ENCODE measurements around the gene HAUS3. TPM values are rescaled to one million over a fixed set of nuclear protein-coding genes. Genes with fewer than 3 reads are reported as not detected.
"Not testable (repeated sequence)": the region's sequence is repeated elsewhere in the genome, so short reads cannot be mapped to it uniquely, and the experiment has no call there.

Gene HAUS3
- polyA plus RNA-seq, 1 donor, result 13.7 TPM

DNA sequence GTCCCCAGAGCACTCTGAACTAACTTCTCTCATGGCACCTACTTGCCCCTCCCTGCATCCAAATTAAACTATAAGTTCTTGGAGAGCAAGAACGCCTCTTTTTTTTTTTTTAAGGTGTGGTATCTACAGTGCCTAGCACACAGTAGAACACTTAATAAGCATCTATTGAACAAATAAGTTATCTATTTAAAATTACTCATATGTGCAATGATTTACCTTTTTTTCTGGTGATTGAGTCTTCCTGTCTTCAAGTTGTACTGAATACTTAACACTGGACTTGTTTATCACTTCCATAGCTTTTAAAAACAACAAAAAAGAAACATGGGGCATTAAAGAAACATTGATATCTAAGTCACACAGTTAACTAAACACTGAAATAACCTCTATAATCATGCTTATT is 29.1 kb downstream of the HAUS3 start:
- DNase-seq, result no peak

DNA sequence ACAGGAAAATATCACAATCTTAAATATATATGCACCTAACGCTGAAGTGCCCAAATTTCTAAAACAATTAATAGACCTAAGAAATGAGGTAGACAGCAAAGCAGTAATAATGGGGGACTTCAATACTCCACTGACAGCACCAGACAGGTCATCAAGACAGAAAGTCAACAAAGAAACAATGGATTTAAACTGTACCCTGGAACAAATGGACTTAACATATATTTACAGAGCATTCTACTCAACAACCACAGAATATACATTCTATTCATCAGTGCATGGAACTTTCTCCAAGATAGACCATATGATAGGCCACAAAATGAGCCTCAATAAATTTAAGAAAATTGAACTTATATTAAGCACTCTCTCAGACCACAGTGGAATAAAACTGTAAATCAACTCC is 39.1 kb downstream of the HAUS3 start:
- not testable (repeated sequence) for DNase-seq

DNA sequence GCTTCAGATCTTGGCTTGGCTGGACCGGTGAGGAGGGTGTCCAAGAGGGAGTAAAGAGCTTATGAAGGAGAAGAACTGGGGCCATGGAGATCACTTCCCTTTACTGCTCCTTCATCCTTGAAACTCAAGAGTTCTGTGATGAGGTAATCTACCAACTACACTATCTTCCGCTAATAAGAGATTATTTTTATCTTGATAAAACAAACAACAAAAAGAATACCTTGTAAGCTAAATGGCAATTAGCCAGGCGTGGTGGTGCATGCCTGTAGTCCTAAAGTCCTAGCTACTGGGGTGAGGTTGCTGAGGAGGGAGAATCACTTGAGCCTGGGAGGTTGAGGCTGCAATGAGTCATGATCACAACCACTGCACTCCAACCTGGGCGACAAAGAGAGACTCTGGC is 47.4 kb downstream of the HAUS3 start:
- no peak for DNase-seq

DNA sequence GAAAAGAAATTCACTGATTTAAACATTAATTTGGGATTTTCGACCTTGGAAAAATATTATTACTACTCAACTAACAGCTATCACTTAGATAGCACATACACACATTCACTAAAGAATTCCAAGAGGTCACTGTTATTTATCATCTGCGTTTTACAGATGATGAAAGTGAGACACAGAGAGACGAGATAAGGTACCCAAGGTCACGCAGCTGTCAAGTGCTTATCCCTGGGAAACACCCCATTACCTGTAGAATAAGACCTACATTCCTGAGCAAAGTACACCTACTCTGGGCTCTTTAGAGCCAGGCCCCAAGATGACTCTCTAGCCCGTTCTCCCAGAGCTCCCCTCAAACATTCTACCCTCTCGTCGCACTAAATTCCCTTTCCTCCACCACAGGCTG is 48.6 kb downstream of the HAUS3 start:
- no peak for DNase-seq

DNA sequence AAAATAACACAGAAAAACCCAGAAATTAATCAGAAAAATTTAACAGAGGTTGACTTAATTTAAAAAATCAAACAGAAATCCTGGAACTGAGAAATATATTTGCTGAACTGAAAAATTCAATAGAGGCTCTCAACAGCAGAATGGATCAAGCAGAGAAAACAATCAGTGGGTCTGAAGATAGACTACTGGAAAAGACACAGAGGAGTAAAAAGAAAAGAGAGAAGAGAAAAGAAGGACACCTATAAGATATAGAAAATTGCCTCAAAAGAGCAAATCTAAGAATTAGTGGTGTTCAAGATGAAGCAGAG is 55.1 kb downstream of the HAUS3 start:
- no peak for DNase-seq

DNA sequence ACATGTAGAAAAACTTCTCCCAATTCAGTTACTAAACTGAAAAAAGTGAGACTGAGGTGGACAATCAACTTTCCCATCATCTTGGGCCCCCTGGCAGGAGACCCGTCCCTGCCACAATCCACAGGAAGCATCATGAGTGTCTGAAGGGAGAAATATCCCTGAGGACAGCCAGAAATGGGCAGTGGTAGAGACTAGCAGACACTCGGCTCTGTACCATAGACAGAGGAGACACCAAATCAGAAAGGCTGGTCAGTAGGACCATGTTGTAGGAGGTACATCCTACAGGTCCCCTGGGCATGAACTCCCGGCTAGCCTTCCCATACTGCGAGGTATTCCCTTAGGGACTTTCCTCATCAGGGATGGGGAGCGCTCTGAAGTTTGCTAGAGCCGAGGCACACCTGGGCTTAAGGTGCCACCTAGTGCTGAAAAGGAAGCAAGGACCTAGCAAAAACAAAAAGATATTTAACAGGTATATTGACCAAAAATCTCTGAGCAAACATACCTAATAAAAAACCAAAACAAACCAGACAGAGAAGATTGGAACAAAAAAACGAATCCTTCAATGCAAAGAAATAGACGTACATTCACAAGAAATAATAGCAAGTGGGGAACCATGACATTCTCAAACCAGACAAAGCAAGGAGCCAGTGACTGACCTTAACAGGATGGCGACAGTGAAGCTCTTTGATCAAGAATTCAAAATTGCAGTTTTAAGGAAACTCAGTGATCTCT is 55.6 kb downstream of the HAUS3 start:
- no peak for DNase-seq

DNA sequence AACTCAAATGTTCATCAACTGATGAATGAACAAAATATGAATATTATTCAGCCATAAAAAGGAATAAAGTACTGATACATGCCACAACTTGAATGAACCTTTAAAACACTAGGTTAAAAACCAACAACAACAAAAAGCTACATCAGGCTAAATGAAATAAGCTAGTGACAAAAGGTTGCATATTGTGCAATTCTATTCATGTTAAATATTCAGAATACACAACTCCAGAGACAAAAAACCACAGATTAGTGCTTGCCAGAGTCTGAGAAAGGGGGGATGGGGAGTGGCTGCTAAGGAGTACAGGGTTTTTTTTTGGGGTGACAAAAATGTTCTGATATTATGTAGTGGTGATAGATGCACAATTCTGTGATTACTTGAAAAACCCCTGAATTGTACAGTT is 58.5 kb downstream of the HAUS3 start:
- no peak for DNase-seq

DNA sequence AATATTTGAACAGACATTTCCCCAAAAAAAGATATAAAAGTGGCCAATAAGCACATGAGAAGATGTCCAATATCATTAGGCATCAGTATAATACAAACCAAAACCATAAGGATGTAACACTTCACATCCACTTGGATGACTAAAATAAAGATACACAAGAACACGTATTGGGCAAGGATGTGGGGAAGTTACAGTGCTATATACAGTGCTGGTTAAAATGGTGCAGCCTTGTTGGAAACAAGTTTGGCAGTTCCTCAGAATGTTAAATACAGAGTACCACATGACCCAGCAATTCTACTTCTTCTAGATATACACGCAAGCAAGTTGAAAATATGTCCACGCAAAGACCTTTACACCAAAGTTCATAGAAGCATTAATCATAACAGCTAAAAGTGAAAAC is 58.9 kb downstream of the HAUS3 start:
- DNase-seq, result no peak

DNA sequence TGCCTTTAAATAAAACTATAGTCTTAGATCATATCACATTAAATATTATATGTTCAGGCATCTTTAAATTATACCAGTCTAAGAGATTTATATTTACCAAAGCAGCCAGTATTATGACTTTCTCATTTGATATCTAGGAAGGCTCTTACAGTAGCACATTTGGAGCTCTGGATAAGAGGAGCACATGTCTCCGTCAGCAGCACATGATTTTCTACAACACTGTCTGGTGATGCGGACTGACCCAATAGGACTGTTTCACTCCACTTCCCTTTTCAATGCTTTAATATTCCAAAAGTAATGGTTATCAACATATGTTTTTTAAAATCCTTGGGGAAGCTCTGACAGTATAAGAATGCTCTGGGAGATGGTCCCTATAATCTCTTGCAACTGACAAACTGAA is 61.5 kb downstream of the HAUS3 start:
- DNase-seq, result no peak

DNA sequence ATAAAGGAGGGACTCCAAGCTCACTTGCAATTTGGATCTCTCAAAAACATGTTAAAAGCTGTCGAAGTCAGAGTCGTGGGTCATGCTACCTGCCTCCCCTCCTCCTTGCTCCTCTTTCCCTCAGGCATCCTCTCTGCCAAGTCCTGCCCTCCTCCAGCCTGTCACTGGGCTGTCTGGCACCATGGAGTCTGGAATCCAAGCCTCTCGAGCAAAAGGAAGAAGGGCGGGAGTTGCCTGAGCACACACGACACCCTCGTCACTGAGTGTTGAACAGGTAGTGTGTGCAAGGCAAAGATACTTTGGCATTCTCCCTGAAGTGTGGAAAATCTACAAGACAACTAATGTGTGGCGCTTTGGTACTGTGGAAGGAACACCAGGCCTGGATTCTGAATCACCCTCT is 62.2 kb downstream of the HAUS3 start:
- DNase-seq, result no peak

DNA sequence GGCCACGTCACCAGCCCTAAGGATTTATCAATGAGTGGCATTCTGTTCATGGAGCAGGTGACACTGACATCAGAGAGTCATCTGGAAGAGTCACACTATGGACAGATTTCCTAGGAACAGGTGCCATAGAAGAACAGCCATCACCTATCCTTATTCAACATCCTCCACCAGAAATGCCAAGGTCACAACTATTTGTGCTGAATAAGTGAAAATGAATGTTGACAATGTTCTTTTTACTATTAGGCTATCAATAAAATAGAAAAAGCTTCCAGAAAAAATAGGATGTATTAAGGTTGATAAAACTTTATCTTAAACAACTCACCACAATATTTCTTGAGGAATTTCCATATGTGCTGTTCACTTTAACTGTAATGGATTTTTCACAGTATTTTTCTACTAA is 62.9 kb downstream of the HAUS3 start:
- DNase-seq, result no peak

Other genes starting within 250 kb of the HAUS3 start
- gene NELFA, start 233.1 kb downstream of the HAUS3 start, polyA plus RNA-seq (ENCODE audit: insufficient read length), result 28.3 TPM
- 4.4 TPM for gene NAT8L, start 182.8 kb downstream of the HAUS3 start, polyA plus RNA-seq (ENCODE audit: insufficient read length)
- 3.1 TPM for gene POLN, start within 50 bp of the HAUS3 start, polyA plus RNA-seq (ENCODE audit: insufficient read length)
- gene MXD4, start 20.0 kb upstream of the HAUS3 start, polyA plus RNA-seq (ENCODE audit: insufficient read length), result 69.2 TPM
- gene ZFYVE28, start 176.5 kb upstream of the HAUS3 start, polyA plus RNA-seq (ENCODE audit: insufficient read length), result 2.5 TPM
- gene CFAP99, start 176.8 kb upstream of the HAUS3 start, polyA plus RNA-seq (ENCODE audit: insufficient read length), result not detected
- gene RNF4, start 227.0 kb upstream of the HAUS3 start, polyA plus RNA-seq (ENCODE audit: insufficient read length), result 39.6 TPM